GM21515 (cell line): ENCODE measurements around the gene MACF1.
"Not testable (repeated sequence)": the region's sequence is repeated elsewhere in the genome, so short reads cannot be mapped to it uniquely, and the experiment has no call there.

ENCODE experiments used
- ATAC-seq: cut with Tn5 transposase; IDR thresholded peaks from one replicate; pipeline ENCODE4 v1.9.1; 2021; ENCODE audit not compliant: unreplicated experiment

Gene MACF1, protein sequence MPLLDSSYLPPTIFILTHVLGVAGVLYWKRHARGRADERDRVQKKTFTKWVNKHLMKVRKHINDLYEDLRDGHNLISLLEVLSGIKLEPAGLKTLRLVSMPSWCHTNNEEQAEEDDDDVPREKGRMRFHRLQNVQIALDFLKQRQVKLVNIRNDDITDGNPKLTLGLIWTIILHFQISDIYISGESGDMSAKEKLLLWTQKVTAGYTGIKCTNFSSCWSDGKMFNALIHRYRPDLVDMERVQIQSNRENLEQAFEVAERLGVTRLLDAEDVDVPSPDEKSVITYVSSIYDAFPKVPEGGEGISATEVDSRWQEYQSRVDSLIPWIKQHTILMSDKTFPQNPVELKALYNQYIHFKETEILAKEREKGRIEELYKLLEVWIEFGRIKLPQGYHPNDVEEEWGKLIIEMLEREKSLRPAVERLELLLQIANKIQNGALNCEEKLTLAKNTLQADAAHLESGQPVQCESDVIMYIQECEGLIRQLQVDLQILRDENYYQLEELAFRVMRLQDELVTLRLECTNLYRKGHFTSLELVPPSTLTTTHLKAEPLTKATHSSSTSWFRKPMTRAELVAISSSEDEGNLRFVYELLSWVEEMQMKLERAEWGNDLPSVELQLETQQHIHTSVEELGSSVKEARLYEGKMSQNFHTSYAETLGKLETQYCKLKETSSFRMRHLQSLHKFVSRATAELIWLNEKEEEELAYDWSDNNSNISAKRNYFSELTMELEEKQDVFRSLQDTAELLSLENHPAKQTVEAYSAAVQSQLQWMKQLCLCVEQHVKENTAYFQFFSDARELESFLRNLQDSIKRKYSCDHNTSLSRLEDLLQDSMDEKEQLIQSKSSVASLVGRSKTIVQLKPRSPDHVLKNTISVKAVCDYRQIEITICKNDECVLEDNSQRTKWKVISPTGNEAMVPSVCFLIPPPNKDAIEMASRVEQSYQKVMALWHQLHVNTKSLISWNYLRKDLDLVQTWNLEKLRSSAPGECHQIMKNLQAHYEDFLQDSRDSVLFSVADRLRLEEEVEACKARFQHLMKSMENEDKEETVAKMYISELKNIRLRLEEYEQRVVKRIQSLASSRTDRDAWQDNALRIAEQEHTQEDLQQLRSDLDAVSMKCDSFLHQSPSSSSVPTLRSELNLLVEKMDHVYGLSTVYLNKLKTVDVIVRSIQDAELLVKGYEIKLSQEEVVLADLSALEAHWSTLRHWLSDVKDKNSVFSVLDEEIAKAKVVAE (N-terminal part only)

DNA sequence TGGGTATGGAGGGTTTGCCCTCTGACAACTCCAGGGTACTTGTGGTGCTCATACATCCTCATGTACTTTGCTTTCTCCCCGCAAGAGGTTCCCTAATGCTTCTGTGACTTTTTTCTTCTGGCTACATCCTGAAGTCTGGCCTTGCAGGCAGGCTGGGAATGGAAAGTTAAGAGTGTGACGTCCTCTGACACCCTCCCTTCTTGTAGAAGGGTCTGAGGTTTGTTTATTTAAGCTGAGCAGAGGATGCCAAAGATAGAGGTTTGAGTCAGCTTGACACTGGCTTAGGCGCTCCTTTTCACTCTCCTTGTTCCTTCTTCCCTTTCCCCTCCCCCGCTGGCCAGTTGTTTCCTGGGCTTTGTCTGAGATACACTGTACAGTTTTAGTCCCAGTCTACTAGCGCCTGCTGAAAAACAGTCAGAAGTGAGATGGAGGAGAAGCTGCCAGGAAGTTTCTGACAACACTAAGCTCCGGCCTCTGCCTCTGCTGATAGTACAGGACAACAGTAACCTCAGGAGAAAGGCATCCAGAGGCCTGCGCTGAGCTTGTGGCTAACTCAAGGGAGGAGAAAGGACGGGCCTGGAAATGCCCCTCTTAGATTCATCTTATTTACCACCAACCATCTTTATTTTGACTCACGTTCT lies at the start of gene MACF1:
MACF1 (plus strand) TSS at position 255 of the 641 bp plus-strand sequence; CDS start at position 583, 328 bp downstream.
- ATAC-seq = no peak

- ATAC-seq = no peak
These were observed 47.2 kb upstream of the MACF1 start for GRCh38 chr1:39157304-39157703.

DNA sequence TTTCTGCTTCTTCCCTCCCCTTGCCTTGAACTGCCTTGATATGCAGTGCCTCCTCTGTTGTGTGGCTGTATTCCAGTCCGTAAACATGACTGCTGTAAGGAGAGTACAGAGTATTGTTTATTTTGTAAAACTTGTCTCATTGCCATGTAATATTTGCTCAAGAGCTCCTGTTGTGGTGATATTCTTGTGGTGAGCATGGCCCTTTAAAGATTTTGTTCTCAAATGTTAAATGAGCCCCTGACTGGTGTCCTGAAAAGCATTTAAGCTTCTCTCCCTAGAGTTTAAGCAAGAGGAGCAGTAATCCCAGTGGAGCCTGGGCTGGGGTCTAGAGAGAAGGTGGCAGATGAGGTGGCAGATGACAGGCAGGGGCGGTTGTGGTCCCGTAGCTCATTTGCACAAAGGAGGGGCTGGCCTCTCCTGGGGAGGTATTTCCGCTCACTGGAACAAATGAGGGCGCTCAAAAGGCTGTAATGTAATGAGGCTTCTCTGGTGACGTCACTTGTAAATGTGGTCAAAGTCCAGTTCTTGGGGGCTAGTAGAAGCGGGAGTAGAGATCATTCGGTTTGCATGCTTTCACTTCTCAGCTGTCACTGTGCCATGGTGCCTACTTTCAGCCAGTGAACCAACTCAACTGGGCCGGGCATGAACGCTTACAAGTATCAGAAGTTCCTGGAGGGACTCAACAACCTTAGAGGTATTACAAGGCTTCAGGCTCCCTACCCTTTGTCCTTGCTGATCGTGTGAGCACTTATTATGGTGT lies 46.0 kb upstream of the MACF1 start:
- ATAC-seq = no peak

DNA sequence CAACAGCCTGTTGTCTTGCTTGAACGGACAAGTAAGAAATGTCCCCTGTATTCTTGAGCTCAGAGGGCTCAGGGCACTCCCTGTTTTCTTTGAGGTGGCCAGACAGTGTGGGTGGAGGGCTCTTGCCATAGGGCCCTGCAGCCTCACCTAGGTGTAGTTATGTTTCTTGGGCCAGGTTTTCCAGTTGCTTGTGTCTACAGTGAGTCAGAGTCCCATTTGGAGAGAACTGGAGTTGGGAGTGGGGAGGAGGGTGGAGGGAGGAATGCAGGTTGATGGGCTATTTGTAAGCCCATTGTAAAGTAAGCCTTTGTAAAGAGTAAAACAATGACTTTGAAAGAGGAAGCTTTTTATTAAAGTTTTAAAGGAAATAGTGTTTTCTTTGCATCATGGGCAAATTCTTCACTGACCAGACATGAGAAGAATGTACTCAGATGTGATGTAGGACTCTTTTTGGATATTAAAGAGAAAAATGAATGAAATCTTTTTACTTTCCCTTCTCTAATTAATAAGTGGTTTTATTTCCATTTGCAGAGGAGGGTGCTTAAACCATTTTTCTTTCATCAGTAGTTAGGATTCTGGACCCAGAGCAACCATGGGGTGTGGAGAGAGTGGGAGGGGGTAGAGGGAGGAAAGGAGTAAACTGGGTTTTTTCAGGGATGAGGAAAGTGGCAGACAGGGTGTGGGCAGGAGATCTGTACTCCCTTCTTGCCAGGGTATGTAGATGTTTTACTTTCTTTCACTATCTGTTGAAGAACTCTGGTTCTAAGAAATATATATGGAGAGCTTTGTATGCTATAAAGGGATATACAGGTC lies 45.1 kb upstream of the MACF1 start:
- ATAC-seq = no peak

DNA sequence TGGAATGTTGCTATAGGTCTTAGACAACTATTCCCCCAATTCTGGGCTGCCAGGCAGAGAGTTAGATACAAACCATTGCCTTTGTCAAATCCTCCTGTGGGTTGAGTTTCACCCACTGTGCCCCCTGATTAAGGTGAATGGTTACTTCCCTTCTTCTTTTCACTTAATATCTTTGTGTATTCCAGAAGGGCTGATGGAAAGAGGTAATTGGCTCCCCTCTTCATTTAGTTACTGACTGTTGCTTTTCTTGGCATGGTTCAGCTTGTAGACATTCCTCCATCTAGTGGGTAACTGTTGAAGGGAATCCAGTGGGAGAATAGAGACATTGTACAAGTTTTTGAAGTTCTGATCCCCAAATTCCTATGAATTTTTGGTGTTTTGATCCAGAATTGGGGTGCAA lies 43.8 kb upstream of the MACF1 start:
- ATAC-seq = no peak

GRCh38 chr1:39161811-39162210 lies 42.7 kb upstream of the MACF1 start:
- ATAC-seq = not testable (repeated sequence)

GRCh38 chr1:39163469-39163868 lies 41.0 kb upstream of the MACF1 start:
- ATAC-seq = no peak

GRCh38 chr1:39164256-39164655 lies 40.2 kb upstream of the MACF1 start:
- no peak for ATAC-seq

- no peak for ATAC-seq
These were observed 39.4 kb upstream of the MACF1 start for GRCh38 chr1:39165049-39165448.

GRCh38 chr1:39165488-39165887 lies 39.0 kb upstream of the MACF1 start:
- no peak for ATAC-seq

DNA sequence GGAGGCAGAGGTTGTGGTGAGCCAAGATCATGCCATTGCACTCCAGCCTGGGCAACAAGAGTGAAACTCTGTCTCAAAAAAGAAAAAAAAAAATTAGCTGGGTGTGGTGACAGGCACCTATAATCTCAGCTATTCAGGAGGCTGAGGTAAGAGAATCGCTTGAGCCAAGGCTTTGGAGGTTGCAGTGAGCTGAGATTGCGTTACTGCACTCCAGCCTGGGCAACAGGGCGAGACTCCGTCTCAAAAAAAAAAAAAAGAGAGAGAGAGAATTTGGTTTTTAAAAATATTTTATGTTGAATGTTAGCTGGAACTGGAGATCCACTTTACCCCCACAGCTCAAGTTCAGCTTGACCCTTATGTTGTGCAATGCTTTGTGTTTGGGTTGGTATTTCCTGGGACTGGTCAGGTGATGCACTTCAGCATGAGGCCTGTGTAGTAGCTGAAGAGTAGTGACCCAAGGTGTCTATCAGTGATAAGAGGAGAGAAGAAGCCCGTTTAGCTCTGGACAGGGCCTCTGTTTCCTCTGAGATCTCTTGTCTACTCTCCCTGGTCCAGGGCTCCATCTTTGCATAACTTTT lies 36.8 kb upstream of the MACF1 start:
- ATAC-seq = no peak

DNA sequence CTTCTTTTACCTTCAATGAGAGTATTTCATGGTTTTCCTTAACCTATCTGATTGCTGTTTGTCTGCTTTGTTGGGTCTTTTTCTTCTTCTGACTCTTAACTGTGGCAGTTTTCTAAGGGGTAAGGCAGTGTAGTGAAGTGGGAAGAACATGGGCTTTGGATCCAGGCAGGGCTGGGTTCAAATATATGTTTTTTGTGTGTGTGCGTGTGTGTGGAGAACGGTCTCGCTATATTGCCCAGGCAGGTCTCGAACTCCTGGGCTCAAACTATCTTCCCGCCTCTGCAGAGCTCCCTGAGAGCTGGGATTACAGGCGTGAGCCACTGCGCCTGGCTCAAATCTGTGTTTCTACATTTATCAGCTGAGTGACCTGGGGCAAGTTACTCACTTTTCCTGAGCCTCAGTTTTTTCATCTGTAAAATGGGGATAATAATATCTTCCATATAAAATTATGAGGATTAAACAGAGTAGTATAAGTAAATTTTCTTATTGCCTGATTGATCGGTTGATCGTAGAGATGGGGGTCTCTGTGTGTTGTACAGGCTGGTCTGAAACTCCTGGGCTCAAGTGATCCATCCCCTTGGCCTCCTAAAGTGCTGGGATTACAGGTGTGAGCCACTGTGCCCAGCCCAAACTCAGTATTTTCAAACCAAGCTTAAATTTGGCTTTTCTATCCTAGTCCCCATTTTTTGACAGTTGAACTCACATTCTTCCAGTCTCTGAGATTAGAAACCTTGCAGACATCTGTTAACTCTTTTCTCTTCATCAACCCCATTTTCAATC lies 36.0 kb upstream of the MACF1 start:
- ATAC-seq = no peak

DNA sequence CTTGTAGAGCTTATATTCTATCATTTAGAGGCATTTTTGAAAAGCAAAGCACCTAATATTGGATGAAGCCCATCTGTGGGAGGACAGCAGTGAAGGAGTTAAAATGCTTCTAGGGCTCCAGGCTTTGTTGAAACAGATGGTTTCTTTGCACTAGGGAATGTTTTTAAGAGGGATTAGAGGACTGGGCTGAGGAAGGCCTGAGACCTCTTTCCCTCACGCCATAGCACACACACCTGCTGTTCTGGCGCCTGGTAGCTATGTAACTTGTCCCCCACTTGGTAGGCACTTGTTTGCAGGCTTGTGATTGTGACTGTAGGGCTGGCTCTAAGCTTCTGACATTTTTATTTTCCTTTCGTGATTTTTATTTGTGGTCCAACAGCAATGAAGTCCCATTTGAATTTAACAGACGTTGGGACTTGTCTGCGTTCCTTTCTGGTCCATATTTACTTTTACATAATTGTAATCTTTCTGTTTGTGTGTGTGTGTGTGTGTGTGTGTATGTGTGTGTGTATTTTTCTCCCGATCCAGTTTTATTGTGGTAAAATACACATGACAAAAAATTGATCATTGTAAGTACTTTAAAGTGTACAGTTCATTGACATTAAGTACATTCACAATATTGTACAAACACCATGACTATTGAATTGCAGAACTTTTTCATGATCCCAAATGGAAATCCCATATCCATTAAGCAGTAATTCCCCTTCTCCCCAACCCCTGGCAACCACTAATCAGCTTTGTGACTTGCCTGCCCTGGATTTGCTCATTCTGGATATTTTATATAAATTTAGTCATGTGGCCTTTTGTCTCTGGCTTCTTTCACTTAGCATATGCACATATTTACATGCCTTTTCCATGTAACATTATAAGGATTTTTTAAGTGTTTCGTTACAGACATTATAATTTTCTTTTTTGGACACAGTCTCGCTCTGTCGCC lies 33.5 kb upstream of the MACF1 start:
- ATAC-seq = no peak

DNA sequence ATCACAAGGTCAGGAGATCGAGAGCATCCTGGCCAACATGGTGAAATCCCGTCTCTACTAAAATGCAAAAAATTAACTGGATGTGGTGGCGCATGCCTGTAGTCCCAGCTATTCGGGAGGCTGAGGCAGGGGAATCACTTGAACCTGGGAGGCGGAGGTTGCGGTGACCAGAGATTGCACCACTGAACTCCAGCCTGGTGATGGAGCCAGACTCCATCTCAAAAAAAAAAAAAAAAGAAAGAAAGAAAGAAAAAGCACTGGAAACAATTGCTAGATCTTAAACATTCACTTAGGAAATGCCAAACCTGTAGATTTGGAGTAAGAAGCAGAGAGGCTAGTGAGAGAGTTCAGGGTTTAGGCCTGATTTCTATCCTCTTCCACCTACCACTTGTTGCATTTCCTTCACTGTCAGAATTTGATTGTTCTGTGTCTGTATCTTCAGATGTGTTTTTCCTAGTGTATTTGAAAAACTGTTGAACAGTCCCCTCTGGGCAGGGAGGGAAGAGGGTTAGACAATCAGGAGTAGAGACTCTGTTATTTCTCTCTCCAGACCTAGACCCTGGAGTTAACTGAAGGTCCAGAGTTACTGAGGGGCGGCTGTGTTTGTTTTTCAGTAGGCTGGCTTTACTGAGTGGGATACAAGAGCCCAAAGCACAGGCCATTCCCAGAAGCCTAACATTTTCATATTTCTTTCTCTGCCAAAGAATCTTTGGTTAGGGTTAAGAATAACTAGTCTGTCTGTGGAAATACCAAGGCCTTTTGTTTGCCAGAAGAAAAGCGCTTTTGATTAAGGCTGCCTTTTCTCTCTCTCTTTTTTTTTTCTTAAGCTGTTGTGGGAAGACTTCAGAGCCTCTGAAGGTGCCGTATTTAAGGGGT lies 31.1 kb upstream of the MACF1 start:
- ATAC-seq = no peak

- no peak for ATAC-seq
These were observed 30.5 kb upstream of the MACF1 start for GRCh38 chr1:39173995-39174380.
